DND-41 (cell line): ENCODE results near the gene MEGF11.
A peak's percentile ranks its signal among the peaks of the same experiment; 100 is the strongest.

Experiments used
- ATAC-seq: fragments of 200-7000 bp; cut with Tn5 transposase; 3 replicates; pipeline ENCODE4 v1.9.1; 2021; ENCODE audit warnings: low read depth; ENCODE audit not compliant: insufficient read depth
- DNase-seq: peaks from one replicate; pipeline ENCODE4 v3.0.0-alpha.2; 2020
- H2AFZ ChIP-seq: 2 replicates; pipeline ENCODE4 v1.6.0; 2012; ENCODE audit warnings: low read depth, low read length
- H3K27ac ChIP-seq: 2 replicates; pipeline ENCODE4 v1.5.1; 2012; ENCODE audit warnings: low read length, inconsistent platforms
- H3K27me3 ChIP-seq: fragments of 200-600 bp; sonication (generic); 2 replicates; pipeline ENCODE4 v1.6.0; 2012; ENCODE audit warnings: low read length, mild to moderate bottlenecking, inconsistent platforms; ENCODE audit not compliant: insufficient read depth, poor library complexity
- H3K36me3 ChIP-seq: 2 replicates; pipeline ENCODE4 v1.5.1; 2012; ENCODE audit warnings: low read length, inconsistent platforms; ENCODE audit not compliant: insufficient read depth
- H3K4me1 ChIP-seq: 2 replicates; pipeline ENCODE4 v1.5.1; 2012; ENCODE audit warnings: mild to moderate bottlenecking, low read length; ENCODE audit not compliant: insufficient read depth
- H3K4me2 ChIP-seq: 2 replicates; pipeline ENCODE4 v1.6.0; 2012; ENCODE audit warnings: mild to moderate bottlenecking, moderate library complexity, low read length, inconsistent platforms; ENCODE audit not compliant: insufficient read depth
- H3K4me3 ChIP-seq, 2 experiments: fragments of 200-600 bp in 1 of 2; shearing (Covaris generic) in 1 of 2; 2 replicates each; pipeline ENCODE4 v1.5.1; 2012 to 2016; ENCODE audit warnings: inconsistent platforms in 2 of 2, low read length in 2 of 2, mild to moderate bottlenecking in 2 of 2, low read depth in 1 of 2, moderate library complexity in 1 of 2
- H3K79me2 ChIP-seq: 2 replicates; pipeline ENCODE4 v1.6.0; 2012; ENCODE audit warnings: low read length, inconsistent platforms; ENCODE audit not compliant: insufficient read depth
- H3K9ac ChIP-seq: 2 replicates; pipeline ENCODE4 v1.6.0; 2012; ENCODE audit warnings: low read depth, mild to moderate bottlenecking, inconsistent platforms, low read length, moderate library complexity
- H3K9me3 ChIP-seq: 2 replicates; pipeline ENCODE4 v1.5.1; 2012; ENCODE audit warnings: low read length, moderate library complexity, mild to moderate bottlenecking, inconsistent platforms; ENCODE audit not compliant: insufficient read depth, severe bottlenecking
- H4K20me1 ChIP-seq: 2 replicates; pipeline ENCODE4 v1.6.0; 2012; ENCODE audit warnings: low read length; ENCODE audit not compliant: insufficient read depth
- CTCF ChIP-seq: IDR thresholded peaks from 2 replicates; pipeline ENCODE4 v1.5.1; 2012; ENCODE audit warnings: borderline replicate concordance, low read length, moderate library complexity, mild to moderate bottlenecking; ENCODE audit not compliant: poor library complexity, severe bottlenecking; ENCODE audit errors: extremely low read depth
- EZH2 ChIP-seq: IDR thresholded peaks from 3 replicates; pipeline ENCODE4 v1.6.1; 2012; ENCODE audit warnings: borderline replicate concordance, low read depth, mild to moderate bottlenecking, moderate library complexity, low read length, inconsistent platforms; ENCODE audit not compliant: severe bottlenecking

MEGF11 gene

GRCh38 chr15:66161575-66162118 is 91.9 kb downstream of the MEGF11 start:
- no peak overlapping the region for H3K4me2 ChIP-seq
- DNase-seq (no peak), ATAC-seq (no peak)
- H3K36me3 ChIP-seq: no peaks in the 10 kb centered on the region
- no peak overlapping the region for H3K27ac ChIP-seq
- H3K79me2 ChIP-seq: no peaks in the 10 kb centered on the region
- no peak overlapping the region for H2AFZ ChIP-seq
- no peak overlapping the region for H3K4me3 ChIP-seq
- H3K9ac ChIP-seq: no peak overlapping the region
- TF ChIP-seq EZH2: no peak
- no peak for TF ChIP-seq CTCF
- H3K9me3 ChIP-seq: no peaks in the 10 kb centered on the region
- no peaks in the 10 kb centered on the region for H4K20me1 ChIP-seq
- no peaks in the 10 kb centered on the region for H3K4me1 ChIP-seq
- H3K27me3 ChIP-seq: no peaks in the 10 kb centered on the region

- Histone ChIP-seq H3K9me3 (no peaks in the 10 kb centered on the region), H3K36me3 (no peaks in the 10 kb centered on the region), H3K4me2 (no peak overlapping the region), H3K9ac (no peak overlapping the region), H3K79me2 (no peaks in the 10 kb centered on the region), H3K27me3 (no peaks in the 10 kb centered on the region), H2AFZ (no peak overlapping the region), H3K4me1 (no peaks in the 10 kb centered on the region), H3K4me3 (no peak overlapping the region), H4K20me1 (no peaks in the 10 kb centered on the region; the same call in 1 of the 2 replicates), H3K27ac (no peak overlapping the region)
- ATAC-seq (peak; percentile 37; the same call in 1 of the 3 replicates), DNase-seq (peak; percentile 10)
- no peak for TF ChIP-seq EZH2
- TF ChIP-seq CTCF: no peak
Observed at GRCh38 chr15:66161108-66161507, 92.4 kb downstream of the MEGF11 start.

- no peaks in the 10 kb centered on the region for H3K9me3 ChIP-seq
- H3K4me2 ChIP-seq: no peak overlapping the region
- no peak for TF ChIP-seq EZH2
- no peak overlapping the region for H2AFZ ChIP-seq
- ATAC-seq (no peak), DNase-seq (no peak)
- H3K36me3 ChIP-seq: no peaks in the 10 kb centered on the region
- no peak overlapping the region for H3K9ac ChIP-seq
- no peaks in the 10 kb centered on the region for H3K79me2 ChIP-seq
- no peak overlapping the region for H3K27ac ChIP-seq
- H4K20me1 ChIP-seq: no peaks in the 10 kb centered on the region; the same call in 1 of the 2 replicates
- no peak overlapping the region for H3K4me3 ChIP-seq
- H3K4me1 ChIP-seq: no peaks in the 10 kb centered on the region
- no peaks in the 10 kb centered on the region for H3K27me3 ChIP-seq
Observed at GRCh38 chr15:66157507-66157906, 96.0 kb downstream of the MEGF11 start.

DNA sequence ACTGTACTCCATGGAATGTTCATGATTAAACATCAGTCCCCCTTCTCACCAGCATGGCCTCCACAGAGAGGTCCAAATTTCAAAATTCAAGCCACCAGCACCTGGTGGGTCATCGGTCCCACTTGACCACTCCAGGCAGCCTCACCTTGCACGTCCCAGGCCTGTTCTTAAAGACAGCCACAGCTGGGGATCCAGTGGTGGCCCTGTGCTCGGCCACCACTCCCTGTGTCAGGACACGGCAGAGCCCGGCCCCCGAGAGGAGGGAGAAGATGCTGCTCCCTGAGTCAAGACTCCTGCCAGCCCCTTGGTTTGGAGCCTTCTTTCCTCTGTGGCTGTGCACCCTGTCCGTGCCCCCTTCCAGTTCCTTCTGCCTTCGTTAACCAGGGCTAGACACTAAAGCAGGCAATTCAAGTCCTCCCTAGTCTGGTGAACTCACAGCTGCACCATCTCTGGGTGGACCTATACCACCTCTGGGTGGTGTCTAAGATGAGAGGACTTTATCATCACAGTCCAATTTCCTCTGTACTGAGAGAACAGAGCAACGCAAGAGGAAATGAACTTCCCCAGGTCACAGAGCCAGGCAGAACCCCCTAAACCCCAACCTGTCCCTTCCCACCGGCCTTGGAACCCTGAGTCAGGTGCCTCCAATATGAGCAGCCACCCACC is 97.1 kb downstream of the MEGF11 start:
- no peak for ATAC-seq
- Histone ChIP-seq H3K4me2 (no peak overlapping the region), H4K20me1 (no peaks in the 10 kb centered on the region; the same call in 1 of the 2 replicates), H3K9ac (no peak overlapping the region), H2AFZ (no peak overlapping the region), H3K79me2 (no peaks in the 10 kb centered on the region), H3K4me3 (no peak overlapping the region), H3K36me3 (no peaks in the 10 kb centered on the region), H3K27ac (no peak overlapping the region), H3K9me3 (no peaks in the 10 kb centered on the region), H3K27me3 (no peaks in the 10 kb centered on the region), H3K4me1 (no peaks in the 10 kb centered on the region)
- DNase-seq: no peak
- TF ChIP-seq EZH2 (no peak), CTCF (no peak)
